SK-N-SH (cell line): ENCODE measurements around the gene GLTP. TPM values are rescaled to one million over a fixed set of nuclear protein-coding genes. Genes with fewer than 3 reads are reported as not detected.
"Not testable (repeated sequence)": the region's sequence is repeated elsewhere in the genome, so short reads cannot be mapped to it uniquely, and the experiment has no call there.

Experiments
- CTCF ChIA-PET: fragments of 300-600, 350-600 bp; formaldehyde crosslinking; extraction: SDS; loops from one replicate; lab custom pipeline; 2021; lab: Yijun Ruan, JAX
- POLR2A ChIA-PET: fragments of 350-600 bp; sonication (Branson Sonifier 250); formaldehyde crosslinking; extraction: SDS; loops from one replicate; lab custom pipeline; 2020; ENCODE audit warnings: antibody characterized with exemption, inconsistent platforms; lab: Yijun Ruan, JAX
- DNase-seq: peaks from one replicate; pipeline ENCODE4 v3.0.0; 2012
- H2AFZ ChIP-seq: fragments of 200-600 bp; sonication (generic); 2 replicates; pipeline ENCODE4 v1.8.1; 2016; ENCODE audit warnings: antibody characterized with exemption, mild to moderate bottlenecking, low read depth
- H3F3A ChIP-seq: fragments of 200-600 bp; sonication (generic); replicated peaks from 2 replicates; pipeline ENCODE3; 2016; ENCODE audit warnings: antibody characterized with exemption, mild to moderate bottlenecking; ENCODE audit not compliant: insufficient read depth
- H3K27ac ChIP-seq, 2 experiments: fragments of 200-500 bp in 1 of 2; fragments of 200-600 bp in 1 of 2; sonication (Bioruptor generic) in 1 of 2; sonication (generic), shearing (Covaris generic) in 1 of 2; 2 replicates each; pipeline versions ENCODE4 v1.5.1 to v1.6.1; 2014 to 2016; ENCODE audit warnings: low read depth in 2 of 2, inconsistent platforms in 1 of 2, low read length in 1 of 2, mild to moderate bottlenecking in 1 of 2, mixed read lengths in 1 of 2
- H3K27me3 ChIP-seq: fragments of 200-600 bp; sonication (generic), shearing (Covaris generic); 2 replicates; pipeline ENCODE4 v1.6.1; 2016; ENCODE audit warnings: mixed run types; ENCODE audit not compliant: insufficient read depth
- H3K36me3 ChIP-seq, 2 experiments: fragments of 200-500 bp in 1 of 2; fragments of 200-600 bp in 1 of 2; sonication (Bioruptor generic) in 1 of 2; sonication (generic) in 1 of 2; replicated peaks in 1 of 2; 2 replicates each; pipeline versions ENCODE3 to v1.5.1; 2014 to 2016; ENCODE audit warnings: low read length in 1 of 2, mild to moderate bottlenecking in 1 of 2; ENCODE audit not compliant: insufficient read depth in 2 of 2, control insufficient read depth in 1 of 2
- H3K4me1 ChIP-seq, 2 experiments: fragments of 200-500 bp in 1 of 2; fragments of 200-600 bp in 1 of 2; sonication (Bioruptor generic) in 1 of 2; sonication (generic), shearing (Covaris generic) in 1 of 2; 2 replicates each; pipeline versions ENCODE4 v1.5.1 to v1.6.1; 2014 to 2016; ENCODE audit warnings: low read depth in 1 of 2, low read length in 1 of 2, mixed run types in 1 of 2; ENCODE audit not compliant: insufficient read depth in 2 of 2, control insufficient read depth in 1 of 2
- H3K4me2 ChIP-seq: fragments of 200-600 bp; sonication (generic), shearing (Covaris generic); 2 replicates; pipeline ENCODE4 v1.6.1; 2017; ENCODE audit warnings: mixed run types
- H3K4me3 ChIP-seq, 2 experiments: fragments of 200-500 bp in 1 of 2; fragments of 200-600 bp in 1 of 2; sonication (Bioruptor generic) in 1 of 2; sonication (generic), shearing (Covaris generic) in 1 of 2; 2 replicates each; pipeline versions ENCODE4 v1.5.1 to v1.8.1; 2014 to 2016; ENCODE audit warnings: low read depth in 2 of 2, inconsistent platforms in 1 of 2, low read length in 1 of 2, mild to moderate bottlenecking in 1 of 2, mixed read lengths in 1 of 2, moderate library complexity in 1 of 2
- H3K79me2 ChIP-seq: fragments of 200-600 bp; sonication (generic); 2 replicates; pipeline ENCODE4 v1.8.1; 2017; ENCODE audit warnings: mild to moderate bottlenecking; ENCODE audit not compliant: insufficient read depth
- H3K9ac ChIP-seq: fragments of 200-600 bp; sonication (generic); 2 replicates; pipeline ENCODE4 v1.6.1; 2017; ENCODE audit warnings: mixed run types
- H3K9me2 ChIP-seq: fragments of 200-600 bp; sonication (generic); 2 replicates; pipeline ENCODE4 v1.6.1; 2017; ENCODE audit warnings: mixed run types
- H3K9me3 ChIP-seq: fragments of 200-600 bp; sonication (generic); 2 replicates; pipeline ENCODE4 v1.6.1; 2017; ENCODE audit warnings: mixed run types, mild to moderate bottlenecking, moderate library complexity
- H4K20me1 ChIP-seq: fragments of 200-600 bp; sonication (generic); 2 replicates; pipeline ENCODE4 v1.6.1; 2017; ENCODE audit warnings: mild to moderate bottlenecking, mixed run types; ENCODE audit not compliant: insufficient read depth
- EZH2phosphoT487 ChIP-seq: fragments of 200-600 bp; sonication (generic); IDR thresholded peaks from 2 replicates; pipeline ENCODE4 v1.6.1; 2017; ENCODE audit warnings: low read depth, mixed run types, mild to moderate bottlenecking, antibody characterized with exemption, moderate library complexity, borderline replicate concordance
- JUND ChIP-seq: IDR thresholded peaks from 2 replicates; pipeline ENCODE4 v1.4.0; 2012
- NRF1 ChIP-seq: IDR thresholded peaks from 2 replicates; pipeline ENCODE4 v1.6.1; 2012; ENCODE audit warnings: low read depth, mild to moderate bottlenecking, low read length
- REST ChIP-seq: IDR thresholded peaks from 2 replicates; pipeline ENCODE4 v1.6.1; 2012; ENCODE audit warnings: mild to moderate bottlenecking, low read depth, low read length, moderate library complexity
- SIN3A ChIP-seq: IDR thresholded peaks from 2 replicates; pipeline ENCODE4 v1.6.1; 2012; ENCODE audit warnings: low read depth, mild to moderate bottlenecking, low read length, moderate library complexity, borderline replicate concordance
- WGBS: methylation state at CpG from one replicate; pipeline ENCODE4 v1.1.6; 2017; ENCODE audit warnings: low lambda C conversion rate; 5-methylcytosine and 5-hydroxymethylcytosine counted together
- polyA plus RNA-seq, 3 experiments: library from polyadenylated mRNA; depleted of rRNA; stranded (reverse); fragments of >200 nt; gene quantifications; 2 replicates each; pipeline ENCODE4 v1.2.3, GENCODE V29; 2012
- TF ChIP-seq, protein P1 (sequence below): IDR thresholded peaks from 2 replicates; pipeline ENCODE4 v1.4.0; 2012; ENCODE audit warnings: low read depth, borderline replicate concordance

Gene GLTP
- polyA plus RNA-seq, 1 of the 3 experiments (the other 2 are of a cell fraction): 23.0 TPM

- CTCF ChIA-PET: interaction anchor here (0.6 to 13.1 kb wide), 4 partner anchors 10 to 586 kb away, joined by 3 to 91 read pairs (median 3); partner anchors contain the start of gene ARPC3
- H3K27me3 ChIP-seq: no peaks in the 10 kb centered on the region
- no peak overlapping the region for H3K9ac ChIP-seq
- no peaks in the 10 kb centered on the region; a peak in 1 of 4 replicates for H3K4me1 ChIP-seq
- H3F3A ChIP-seq: no peaks in the 10 kb centered on the region
- DNase-seq: no peak
- no peak overlapping the region for H3K27ac ChIP-seq
- H4K20me1 ChIP-seq: no peaks in the 10 kb centered on the region
- POLR2A ChIA-PET: no interaction called here
- H3K79me2 ChIP-seq: peaks cover 29% of the 10 kb centered on the region
- H3K36me3 ChIP-seq: peaks cover 0 to 4% of the 10 kb centered on the region in 2 experiments
- H3K4me3 ChIP-seq: no peak overlapping the region
- WGBS: 78% methylated on average over 7 of the region's 9 CpGs
- TF ChIP-seq, protein P1, sequence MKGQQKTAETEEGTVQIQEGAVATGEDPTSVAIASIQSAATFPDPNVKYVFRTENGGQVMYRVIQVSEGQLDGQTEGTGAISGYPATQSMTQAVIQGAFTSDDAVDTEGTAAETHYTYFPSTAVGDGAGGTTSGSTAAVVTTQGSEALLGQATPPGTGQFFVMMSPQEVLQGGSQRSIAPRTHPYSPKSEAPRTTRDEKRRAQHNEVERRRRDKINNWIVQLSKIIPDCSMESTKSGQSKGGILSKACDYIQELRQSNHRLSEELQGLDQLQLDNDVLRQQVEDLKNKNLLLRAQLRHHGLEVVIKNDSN: no peak
- TF ChIP-seq SIN3A (no peak), NRF1 (no peak), REST (no peak), JUND (no peak), EZH2phosphoT487 (no peak)
- H3K9me2 ChIP-seq: no peaks in the 10 kb centered on the region
- no peak overlapping the region for H3K4me2 ChIP-seq
- H2AFZ ChIP-seq: no peak overlapping the region
- H3K9me3 ChIP-seq: no peaks in the 10 kb centered on the region
Observed at GRCh38 chr12:109863847-109864712, 16.3 kb downstream of the GLTP start.

DNA sequence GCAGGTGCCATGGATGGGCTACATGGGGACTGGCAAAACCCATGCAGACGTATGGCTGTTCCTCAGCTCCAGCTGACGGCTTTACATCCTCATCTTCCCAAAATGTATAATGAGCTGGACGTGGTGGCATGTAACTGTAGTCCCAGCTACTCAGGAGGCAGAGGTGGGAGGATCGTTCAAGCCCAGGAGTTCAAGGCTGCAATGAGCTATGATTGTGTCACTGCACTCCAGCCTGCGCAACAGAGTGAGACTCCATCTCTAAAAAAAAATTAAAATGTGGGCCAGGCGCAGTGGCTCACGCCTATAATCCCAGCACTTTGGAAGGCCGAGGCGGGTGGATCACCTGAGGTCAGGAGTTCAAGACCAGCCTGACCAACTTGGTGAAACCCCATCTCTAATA, 17.9 kb downstream of the GLTP start:
- DNase-seq, H3K27ac ChIP-seq, H3K27me3 ChIP-seq, H3K4me3 ChIP-seq, H3K9ac ChIP-seq, H4K20me1 ChIP-seq, H3F3A ChIP-seq, H2AFZ ChIP-seq, POLR2A ChIA-PET, H3K4me2 ChIP-seq, H3K9me3 ChIP-seq, H3K9me2 ChIP-seq, H3K4me1 ChIP-seq: not testable (repeated sequence)
- CTCF ChIA-PET: interaction anchor here (0.7 to 13.1 kb wide), 4 partner anchors 8 to 88 kb away, joined by 3 to 91 read pairs (median 4); no protein-coding TSS in a partner anchor
- 93% methylated on average over 9 of the region's 9 CpGs for WGBS
- H3K36me3 ChIP-seq: peaks cover 0 to 11% of the 10 kb centered on the region in 2 experiments
- H3K79me2 ChIP-seq: peaks cover 18% of the 10 kb centered on the region; the same call in 1 of the 2 replicates
